HepG2 (cell line): Measurements from ENCODE around the gene MAPK12. TPM values are rescaled to one million over a fixed set of nuclear protein-coding genes. Genes with fewer than 3 reads are reported as not detected.

Experiments used
- CHD2 ChIP-seq: IDR thresholded peaks from 2 replicates; pipeline ENCODE4 v1.6.1; 2011; ENCODE audit warnings: low read depth, low read length, improper control_type of control experiment
- CREM ChIP-seq, 2 experiments: sonication (generic) in 1 of 2; formaldehyde crosslinking in 1 of 2; IDR thresholded peaks; 2 replicates each; pipeline versions ENCODE4 v1.4.0 to v1.6.1; 2016 to 2020; ENCODE audit warnings: antibody characterized with exemption in 1 of 2, mild to moderate bottlenecking in 1 of 2, missing genetic modification reagents in 1 of 2
- FIP1L1 ChIP-seq: fragments of 200-400 bp; formaldehyde crosslinking; IDR thresholded peaks from 2 replicates; pipeline ENCODE4 v1.6.1; 2018; ENCODE audit warnings: low read depth, mild to moderate bottlenecking, low read length, moderate library complexity, borderline replicate concordance; ENCODE audit not compliant: insufficient read depth
- FOXP1 ChIP-seq, 2 experiments: fragments of 450-650 bp in 1 of 2; IDR thresholded peaks; 2 replicates each; pipeline ENCODE4 v1.6.1; 2017 to 2018; ENCODE audit warnings: antibody characterized with exemption in 1 of 2
- GABPA ChIP-seq, 2 experiments: IDR thresholded peaks; 2 replicates each; pipeline ENCODE4 v1.6.1; 2011 to 2016; ENCODE audit warnings: low read depth in 2 of 2, low read length in 1 of 2, missing biosample characterization in 1 of 2, missing genetic modification characterization in 1 of 2
- KDM4B ChIP-seq: sonication (generic); formaldehyde crosslinking; IDR thresholded peaks from 2 replicates; pipeline ENCODE4 v1.4.0; 2020; ENCODE audit warnings: missing genetic modification reagents
- MATR3 ChIP-seq: sonication (generic); formaldehyde crosslinking; IDR thresholded peaks from 2 replicates; pipeline ENCODE4 v1.4.0; 2020; ENCODE audit warnings: missing genetic modification reagents
- MXD3 ChIP-seq: IDR thresholded peaks from 2 replicates; pipeline ENCODE4 v1.6.1; 2016; ENCODE audit warnings: mild to moderate bottlenecking, missing biosample characterization, missing genetic modification reagents
- NR2F2 ChIP-seq: IDR thresholded peaks from 2 replicates; pipeline ENCODE4 v1.6.1; 2012; ENCODE audit warnings: low read depth, inconsistent platforms, borderline replicate concordance
- PHF8 ChIP-seq: sonication (generic); formaldehyde crosslinking; IDR thresholded peaks from 2 replicates; pipeline ENCODE4 v1.5.0; 2020; ENCODE audit warnings: missing genetic modification reagents
- PRDM10 ChIP-seq: sonication (generic); formaldehyde crosslinking; IDR thresholded peaks from 2 replicates; pipeline ENCODE4 v1.4.0; 2020; ENCODE audit warnings: low read depth, missing genetic modification reagents
- PRPF4 ChIP-seq: fragments of 200-400 bp; formaldehyde crosslinking; IDR thresholded peaks from 2 replicates; pipeline ENCODE4 v1.6.1; 2016; ENCODE audit warnings: low read length, low read depth; ENCODE audit not compliant: poor library complexity, severe bottlenecking
- RNF219 ChIP-seq: sonication (generic); formaldehyde crosslinking; IDR thresholded peaks from 2 replicates; pipeline ENCODE4 v1.5.0; 2020; ENCODE audit warnings: mild to moderate bottlenecking, missing genetic modification reagents
- SKI ChIP-seq: fragments of 450-650 bp; IDR thresholded peaks from one replicate; pipeline ENCODE4 v1.6.1; 2018; ENCODE audit warnings: mild to moderate bottlenecking; ENCODE audit not compliant: partially characterized antibody
- ZBTB7A ChIP-seq: sonication (generic); formaldehyde crosslinking; IDR thresholded peaks from 2 replicates; pipeline ENCODE4 v1.8.0; 2022; ENCODE audit warnings: mild to moderate bottlenecking, missing genetic modification reagents
- ZEB1 ChIP-seq: IDR thresholded peaks from 2 replicates; pipeline ENCODE4 v1.6.1; 2012; ENCODE audit warnings: mild to moderate bottlenecking, low read depth, inconsistent platforms; ENCODE audit not compliant: insufficient replicate concordance
- ZFYVE20 ChIP-seq: sonication (generic); formaldehyde crosslinking; IDR thresholded peaks from 2 replicates; pipeline ENCODE4 v1.8.0; 2023; ENCODE audit warnings: low read depth, mild to moderate bottlenecking, moderate library complexity, missing genetic modification reagents, borderline replicate concordance
- ZNF337 ChIP-seq: sonication (generic); formaldehyde crosslinking; IDR thresholded peaks from 2 replicates; pipeline ENCODE4 v1.5.1; 2020; ENCODE audit warnings: missing genetic modification reagents, low read depth, mild to moderate bottlenecking, borderline replicate concordance
- ZNF577 ChIP-seq: sonication (generic); formaldehyde crosslinking; IDR thresholded peaks from 2 replicates; pipeline ENCODE4 v1.4.0; 2020; ENCODE audit warnings: mild to moderate bottlenecking, low read depth, missing genetic modification reagents, borderline replicate concordance
- ZNF678 ChIP-seq: sonication (generic); formaldehyde crosslinking; IDR thresholded peaks from 2 replicates; pipeline ENCODE4 v1.4.0; 2020; ENCODE audit warnings: mild to moderate bottlenecking, missing genetic modification reagents
- polyA plus RNA-seq, 8 experiments: library from polyadenylated mRNA; depleted of rRNA in 3 of 8; stranded (reverse) in 7 of 8; unstranded in 1 of 8; fragments of >200 nt; fragmentation: Illumina TruSeq in 4 of 8; extraction: Trizol in 4 of 8; gene quantifications; 2 replicates each; pipeline versions ENCODE4 v1.2.1 to v1.2.3, GENCODE V29; 2011 to 2016; ENCODE audit warnings: low read depth in 4 of 8, missing spikeins in 1 of 8, mixed read lengths in 1 of 8; ENCODE audit not compliant: insufficient read depth in 1 of 8
- total RNA-seq, 5 experiments: library from RNA; depleted of rRNA; stranded (reverse); fragments of >200 nt; fragmentation: Illumina TruSeq; extraction: Trizol; gene quantifications; 2 replicates each; pipeline ENCODE4 v1.2.3, GENCODE V29; 2016; ENCODE audit warnings: low read depth in 1 of 5

MAPK12 gene
- total and polyA plus RNA-seq, 2 of the 13 experiments (the other 11 are each of a cell fraction or from before 2014, with no cell fraction given), result 22.2 to 23.3 TPM

- TF ChIP-seq NR2F2, result no peak; the same call in 1 of the 2 replicates
- no peak for TF ChIP-seq FOXP1 (IDR thresholded peaks at IDR 0.05)
- TF ChIP-seq FOXP1 (CRISPR knock-in tag; IDR thresholded peaks at IDR 0.05), result peak; percentile 60
- TF ChIP-seq PRDM10 (CRISPR knock-in tag), result no peak
- peak; percentile 83 for TF ChIP-seq SKI
- TF ChIP-seq MATR3 (CRISPR knock-in tag), result no peak
- peak; percentile 81 for TF ChIP-seq KDM4B
- peak; percentile 83 for TF ChIP-seq ZBTB7A (CRISPR knock-in tag)
- TF ChIP-seq PHF8 (CRISPR knock-in tag), result peak; percentile 86
- TF ChIP-seq RNF219, result no peak
- TF ChIP-seq GABPA (IDR thresholded peaks at IDR 0.05; ENCODE audit: low read depth, low read length), result peak; percentile 49
- peak; percentile 80 for TF ChIP-seq GABPA (CRISPR knock-in tag; IDR thresholded peaks at IDR 0.05; ENCODE audit: low read depth)
- TF ChIP-seq CHD2, result no peak
- TF ChIP-seq ZNF678 (CRISPR knock-in tag), result peak; percentile 33; the same call in 1 of the 2 replicates
- no peak; the same call in 1 of the 2 replicates for TF ChIP-seq ZNF337 (CRISPR knock-in tag)
- no peak for TF ChIP-seq ZNF577 (CRISPR knock-in tag)
- 0 out of 2 replicates have a peak, but pooled peaks have one; percentile 30 for TF ChIP-seq ZFYVE20
- TF ChIP-seq FIP1L1, result no peak
- TF ChIP-seq MXD3, result peak; percentile 56
- peak; percentile 66 for TF ChIP-seq ZEB1
- no peak for TF ChIP-seq PRPF4
- TF ChIP-seq CREM (IDR thresholded peaks at IDR 0.05), result 0 out of 2 replicates have a peak, but pooled peaks have one; percentile 49
- no peak for TF ChIP-seq CREM (CRISPR knock-in tag; IDR thresholded peaks at IDR 0.05)
Measured at GRCh38 chr22:50293441-50294318, 32.2 kb upstream of the MAPK12 start (continued).
